Measurements from ENCODE around the gene FYCO1.

FYCO1 gene

DNA sequence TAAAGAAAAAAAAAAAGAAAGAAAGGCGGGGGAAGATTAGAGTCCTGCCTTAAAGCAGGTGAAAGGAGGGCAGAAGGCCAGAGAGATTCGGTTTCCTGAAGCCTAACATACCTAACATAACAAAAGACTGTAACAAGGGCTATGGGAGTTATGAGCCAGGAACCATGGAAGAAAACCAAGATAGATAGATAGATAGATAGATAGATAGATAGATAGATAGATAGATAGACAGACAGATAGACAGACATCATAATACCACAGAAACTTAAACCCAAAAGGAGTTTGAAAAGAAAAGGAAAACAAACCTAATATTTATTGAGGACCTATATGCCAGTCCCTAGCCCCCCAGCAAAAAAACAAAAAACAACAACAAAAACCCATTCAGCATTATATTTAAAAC lies 2.3 kb upstream of the FYCO1 start:
- no peak for TF ChIP-seq EGR1 (IDR thresholded peaks at IDR 0.05)
- TF ChIP-seq RAD21 (IDR thresholded peaks at IDR 0.05; ENCODE audit: low read depth), result no peak

- no peak for TF ChIP-seq CEBPB (IDR thresholded peaks at IDR 0.05)
- no peak for TF ChIP-seq NFIC (IDR thresholded peaks at IDR 0.05)
- no peak for TF ChIP-seq FOXM1 (IDR thresholded peaks at IDR 0.05; ENCODE audit: borderline replicate concordance, low read depth)
- TF ChIP-seq, protein P1, sequence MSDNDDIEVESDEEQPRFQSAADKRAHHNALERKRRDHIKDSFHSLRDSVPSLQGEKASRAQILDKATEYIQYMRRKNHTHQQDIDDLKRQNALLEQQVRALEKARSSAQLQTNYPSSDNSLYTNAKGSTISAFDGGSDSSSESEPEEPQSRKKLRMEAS (IDR thresholded peaks at IDR 0.05), result no peak
Measured at GRCh38 chr3:45994419-45995235, 997 bp downstream of the FYCO1 start.

- TF ChIP-seq RAD21 (IDR thresholded peaks at IDR 0.05; ENCODE audit: low read depth), result no peak
- TF ChIP-seq CREB1 (IDR thresholded peaks at IDR 0.05; ENCODE audit: low read depth), result no peak
- no peak for TF ChIP-seq YY1 (IDR thresholded peaks at IDR 0.05; ENCODE audit: low read depth)
- TF ChIP-seq REST (IDR thresholded peaks at IDR 0.05; ENCODE audit: low read depth), result no peak
- no peak for TF ChIP-seq CEBPB (IDR thresholded peaks at IDR 0.05)
- no peak for TF ChIP-seq TEAD4 (IDR thresholded peaks at IDR 0.05)
- no peak for TF ChIP-seq ZBTB7A (IDR thresholded peaks at IDR 0.05; ENCODE audit: low read depth)
- no peak for TF ChIP-seq NFIC (IDR thresholded peaks at IDR 0.05)
- no peak for TF ChIP-seq FOXM1 (IDR thresholded peaks at IDR 0.05; ENCODE audit: borderline replicate concordance, low read depth)
- TF ChIP-seq, protein P1 (IDR thresholded peaks at IDR 0.05), result no peak
- no peak for TF ChIP-seq TCF12 (IDR thresholded peaks at IDR 0.05; ENCODE audit: low read depth)
- TF ChIP-seq USF1 (IDR thresholded peaks at IDR 0.05), result no peak
- no peak for TF ChIP-seq TAF1 (IDR thresholded peaks at IDR 0.05; ENCODE audit: low read depth)
- no peak for TF ChIP-seq EGR1 (IDR thresholded peaks at IDR 0.05)
- no peak for TF ChIP-seq EP300 (IDR thresholded peaks at IDR 0.05; ENCODE audit: borderline replicate concordance)
Measured at GRCh38 chr3:45993421-45994027, 2.1 kb downstream of the FYCO1 start.

DNA sequence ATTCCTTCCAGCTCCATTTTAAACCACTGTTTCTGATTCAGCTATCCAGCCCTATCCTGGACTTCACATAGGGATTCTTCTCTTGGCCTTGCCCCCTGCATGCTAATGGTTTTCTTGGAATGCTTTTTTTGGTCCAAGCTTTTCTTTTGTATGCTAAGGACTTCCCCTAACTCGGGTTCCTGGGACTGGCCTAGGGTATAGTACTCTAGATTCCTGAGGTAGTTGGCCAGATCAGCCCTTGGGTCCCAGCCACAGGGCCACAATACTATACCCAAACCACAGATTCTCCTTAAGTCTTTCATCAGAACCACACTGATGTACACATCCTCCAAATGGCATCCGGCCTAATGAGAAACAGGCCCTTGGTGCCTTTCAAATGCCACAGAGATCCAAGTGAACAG lies 2.8 kb downstream of the FYCO1 start:
- TF ChIP-seq EGR1 (IDR thresholded peaks at IDR 0.05) (no peak), ZBTB7A (IDR thresholded peaks at IDR 0.05; ENCODE audit: low read depth) (no peak), TAF1 (IDR thresholded peaks at IDR 0.05; ENCODE audit: low read depth) (no peak), FOXM1 (IDR thresholded peaks at IDR 0.05; ENCODE audit: borderline replicate concordance, low read depth) (no peak), EP300 (IDR thresholded peaks at IDR 0.05; ENCODE audit: borderline replicate concordance) (no peak), NFIC (IDR thresholded peaks at IDR 0.05) (no peak), CREB1 (IDR thresholded peaks at IDR 0.05; ENCODE audit: low read depth) (no peak), CEBPB (IDR thresholded peaks at IDR 0.05) (no peak)

GRCh38 chr3:45992133-45992729 lies 3.4 kb downstream of the FYCO1 start:
- TF ChIP-seq TCF12 (IDR thresholded peaks at IDR 0.05; ENCODE audit: low read depth) (no peak), TEAD4 (IDR thresholded peaks at IDR 0.05) (no peak), USF1 (IDR thresholded peaks at IDR 0.05) (no peak), REST (IDR thresholded peaks at IDR 0.05; ENCODE audit: low read depth) (no peak), FOXM1 (IDR thresholded peaks at IDR 0.05; ENCODE audit: borderline replicate concordance, low read depth) (no peak), EP300 (IDR thresholded peaks at IDR 0.05; ENCODE audit: borderline replicate concordance) (no peak), YY1 (IDR thresholded peaks at IDR 0.05; ENCODE audit: low read depth) (no peak), NFIC (IDR thresholded peaks at IDR 0.05) (no peak), TAF1 (IDR thresholded peaks at IDR 0.05; ENCODE audit: low read depth) (no peak), CEBPB (IDR thresholded peaks at IDR 0.05) (no peak), EGR1 (IDR thresholded peaks at IDR 0.05) (no peak), ZBTB7A (IDR thresholded peaks at IDR 0.05; ENCODE audit: low read depth) (no peak), CREB1 (IDR thresholded peaks at IDR 0.05; ENCODE audit: low read depth) (no peak), RAD21 (IDR thresholded peaks at IDR 0.05; ENCODE audit: low read depth) (no peak)
- TF ChIP-seq, protein P1 (IDR thresholded peaks at IDR 0.05), result no peak
